OCI-LY3 (cell line): ENCODE data around the gene SMO.

Source experiments
- H2AFZ ChIP-seq: fragments of 200-600, 300-600 bp; shearing (Covaris generic); 2 replicates; pipeline ENCODE4 v1.6.0; 2014; ENCODE audit warnings: antibody characterized with exemption, low read depth, low read length
- H3K27ac ChIP-seq: fragments of 200-600, 300-600 bp; sonication (generic); 2 replicates; pipeline ENCODE4 v1.5.1; 2014; ENCODE audit warnings: mild to moderate bottlenecking, low read length, moderate library complexity, mixed read lengths
- H3K27me3 ChIP-seq: fragments of 200-600, 300-600 bp; sonication (generic); 2 replicates; pipeline ENCODE4 v1.6.1; 2014; ENCODE audit warnings: low read depth, low read length, mixed read lengths
- H3K36me3 ChIP-seq: fragments of 200-600, 300-600 bp; sonication (generic); replicated peaks from 2 replicates; pipeline ENCODE3; 2014; ENCODE audit warnings: low read depth, low read length, mixed read lengths
- H3K4me1 ChIP-seq: fragments of 300-600, 200-600 bp; sonication (generic); 2 replicates; pipeline ENCODE4 v1.6.1; 2014; ENCODE audit warnings: low read length, mixed read lengths
- H3K4me2 ChIP-seq: fragments of 200-600, 300-600 bp; sonication (generic); 2 replicates; pipeline ENCODE4 v1.6.1; 2014; ENCODE audit warnings: low read length, mixed read lengths
- H3K4me3 ChIP-seq: fragments of 300-600, 200-600 bp; sonication (generic); 2 replicates; pipeline ENCODE4 v1.5.1; 2014; ENCODE audit warnings: antibody characterized with exemption, mild to moderate bottlenecking, low read length, moderate library complexity
- H3K79me2 ChIP-seq: fragments of 300-600, 200-600 bp; shearing (Covaris generic); 2 replicates; pipeline ENCODE4 v1.6.1; 2014; ENCODE audit warnings: mild to moderate bottlenecking, low read length, mixed read lengths
- H3K9ac ChIP-seq: fragments of 300-600, 200-600 bp; shearing (Covaris generic); 2 replicates; pipeline ENCODE4 v1.6.0; 2014; ENCODE audit warnings: mild to moderate bottlenecking, low read length, moderate library complexity
- H3K9me3 ChIP-seq: fragments of 200-600, 300-600 bp; shearing (Covaris generic); 2 replicates; pipeline ENCODE4 v1.6.1; 2014; ENCODE audit warnings: low read length, mixed read lengths; ENCODE audit not compliant: insufficient read depth
- H4K20me1 ChIP-seq: fragments of 200-600, 300-600 bp; sonication (generic); 2 replicates; pipeline ENCODE4 v1.6.1; 2016; ENCODE audit warnings: low read length, mixed read lengths; ENCODE audit not compliant: insufficient read depth
- CTCF ChIP-seq: fragments of 200-600, 300-600 bp; sonication (generic); IDR thresholded peaks from 2 replicates; pipeline ENCODE4 v1.5.1; 2014; ENCODE audit warnings: antibody characterized with exemption, low read length, low read depth
- EZH2phosphoT487 ChIP-seq: fragments of 200-600 bp; shearing (Covaris generic); IDR thresholded peaks from 2 replicates; pipeline ENCODE4 v1.6.1; 2018; ENCODE audit warnings: antibody characterized with exemption, mixed run types, low read depth

Gene SMO

DNA sequence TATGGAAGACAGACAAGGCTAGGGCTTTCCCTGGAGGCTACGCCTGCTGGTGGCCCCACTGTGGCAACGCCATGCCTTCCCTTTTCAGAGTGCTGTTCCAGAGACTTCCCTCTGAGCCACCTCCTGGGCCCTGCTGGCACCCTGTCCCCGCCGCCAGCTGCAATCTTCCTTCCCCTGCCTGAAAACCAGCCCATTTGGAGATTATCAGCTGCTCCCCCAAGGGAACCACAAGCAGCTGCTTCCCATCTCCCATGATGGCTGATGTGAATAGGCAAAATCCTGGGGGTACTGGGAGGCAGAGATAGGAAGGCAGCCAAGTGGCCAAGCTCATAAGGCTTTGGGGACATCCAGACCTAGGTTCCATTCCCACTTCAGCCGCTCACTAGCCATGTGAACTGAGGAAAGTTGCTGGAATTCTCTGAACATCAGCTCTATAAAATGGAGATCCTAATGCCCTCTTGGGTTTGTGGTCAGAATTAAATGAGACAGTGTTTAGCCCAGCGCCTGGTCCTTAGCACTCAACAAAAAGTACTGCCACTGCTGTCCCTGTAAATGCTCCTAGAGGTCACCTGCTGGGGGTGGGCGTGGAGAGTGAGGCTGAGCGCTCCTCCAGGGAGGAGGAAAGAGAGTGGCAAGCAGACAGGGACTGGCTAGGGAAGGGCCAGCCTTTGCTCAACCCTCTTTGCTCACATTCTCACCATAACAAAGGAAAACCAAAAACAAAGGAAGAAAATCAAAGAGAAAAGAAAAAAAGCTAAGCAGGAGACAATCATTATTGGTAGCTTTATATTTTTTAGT, 38.0 kb upstream of the SMO start:
- TF ChIP-seq EZH2phosphoT487 (no peak), CTCF (no peak)
- H3K4me3 ChIP-seq, result no peak overlapping the region
- no peak overlapping the region for H3K9ac ChIP-seq
- no peaks in the 10 kb centered on the region for H3K27me3 ChIP-seq
- no peak overlapping the region for H3K27ac ChIP-seq
- H2AFZ ChIP-seq, result no peak overlapping the region
- no peak overlapping the region for H3K4me2 ChIP-seq
- no peaks in the 10 kb centered on the region for H3K9me3 ChIP-seq
- peaks cover 46% of the 10 kb centered on the region for H3K4me1 ChIP-seq
- peaks cover 67% of the 10 kb centered on the region for H4K20me1 ChIP-seq
- H3K36me3 ChIP-seq, result peaks cover 76% of the 10 kb centered on the region
- peaks cover 100% of the 10 kb centered on the region for H3K79me2 ChIP-seq

- Histone ChIP-seq H3K27ac (no peak overlapping the region), H3K4me3 (no peak overlapping the region), H3K36me3 (peaks cover 62% of the 10 kb centered on the region), H3K9ac (no peak overlapping the region), H4K20me1 (peaks cover 91% of the 10 kb centered on the region), H3K27me3 (no peaks in the 10 kb centered on the region), H3K79me2 (peaks cover 98% of the 10 kb centered on the region), H3K4me1 (peaks cover 38% of the 10 kb centered on the region), H2AFZ (no peak overlapping the region), H3K4me2 (no peak overlapping the region), H3K9me3 (no peaks in the 10 kb centered on the region)
- TF ChIP-seq EZH2phosphoT487 (no peak), CTCF (no peak)
Measured at GRCh38 chr7:129157651-129158050, 30.8 kb upstream of the SMO start.

GRCh38 chr7:129159539-129159938, 28.9 kb upstream of the SMO start:
- Histone ChIP-seq H3K4me1 (peaks cover 52% of the 10 kb centered on the region), H3K9me3 (no peaks in the 10 kb centered on the region), H3K4me2 (no peak overlapping the region), H3K36me3 (peaks cover 64% of the 10 kb centered on the region), H3K9ac (no peak overlapping the region), H3K4me3 (no peak overlapping the region), H3K27ac (no peak overlapping the region), H2AFZ (no peak overlapping the region), H3K27me3 (no peaks in the 10 kb centered on the region), H4K20me1 (peaks cover 79% of the 10 kb centered on the region), H3K79me2 (peaks cover 91% of the 10 kb centered on the region)
- no peak for TF ChIP-seq EZH2phosphoT487
- no peak for TF ChIP-seq CTCF

DNA sequence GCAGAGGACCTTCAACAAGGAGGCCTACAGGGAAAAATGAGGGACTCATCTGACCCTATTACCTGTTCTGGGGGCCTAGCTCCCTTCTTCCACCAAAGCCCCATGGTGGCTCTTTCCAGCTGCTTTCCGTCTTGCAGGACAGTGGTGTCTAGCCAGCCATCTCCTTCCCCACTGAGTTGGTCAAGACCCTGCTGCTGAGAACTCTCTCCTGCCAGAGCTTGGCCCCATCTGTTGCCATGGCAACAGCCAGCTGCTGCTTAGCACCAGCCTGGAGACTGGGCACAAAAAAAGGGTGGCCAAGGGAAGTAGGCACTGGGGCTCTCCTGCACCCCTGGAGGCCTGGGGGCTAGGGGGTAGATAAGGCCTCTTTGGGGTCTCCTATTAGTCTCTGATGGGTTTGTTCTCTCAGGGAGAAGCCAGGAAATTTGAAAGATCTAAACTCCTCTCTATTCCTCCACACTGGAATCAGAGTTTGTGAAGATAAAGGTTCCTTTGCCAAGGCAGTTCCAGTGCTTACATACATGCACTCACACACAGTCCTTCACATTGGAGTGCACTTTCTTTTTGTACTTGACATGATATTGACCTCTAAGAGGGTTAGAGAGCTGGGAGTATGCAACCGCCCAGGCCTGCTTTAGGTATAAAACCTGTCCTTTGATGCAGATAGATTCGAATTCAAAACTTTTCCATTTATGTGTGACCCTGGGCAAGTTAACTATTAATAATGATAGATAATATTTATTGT, 28.1 kb upstream of the SMO start:
- peaks cover 71% of the 10 kb centered on the region for H4K20me1 ChIP-seq
- H3K4me1 ChIP-seq, result peaks cover 60% of the 10 kb centered on the region
- H3K36me3 ChIP-seq, result peaks cover 67% of the 10 kb centered on the region
- H3K4me2 ChIP-seq, result no peak overlapping the region
- H3K9ac ChIP-seq, result no peak overlapping the region
- H3K79me2 ChIP-seq, result peaks cover 84% of the 10 kb centered on the region
- H2AFZ ChIP-seq, result no peak overlapping the region
- H3K27ac ChIP-seq, result no peak overlapping the region
- no peak overlapping the region for H3K4me3 ChIP-seq
- TF ChIP-seq EZH2phosphoT487, result no peak
- TF ChIP-seq CTCF, result no peak
- H3K9me3 ChIP-seq, result no peaks in the 10 kb centered on the region
- H3K27me3 ChIP-seq, result no peaks in the 10 kb centered on the region
